Measurements from ENCODE around the gene RALGAPA2.

DNA sequence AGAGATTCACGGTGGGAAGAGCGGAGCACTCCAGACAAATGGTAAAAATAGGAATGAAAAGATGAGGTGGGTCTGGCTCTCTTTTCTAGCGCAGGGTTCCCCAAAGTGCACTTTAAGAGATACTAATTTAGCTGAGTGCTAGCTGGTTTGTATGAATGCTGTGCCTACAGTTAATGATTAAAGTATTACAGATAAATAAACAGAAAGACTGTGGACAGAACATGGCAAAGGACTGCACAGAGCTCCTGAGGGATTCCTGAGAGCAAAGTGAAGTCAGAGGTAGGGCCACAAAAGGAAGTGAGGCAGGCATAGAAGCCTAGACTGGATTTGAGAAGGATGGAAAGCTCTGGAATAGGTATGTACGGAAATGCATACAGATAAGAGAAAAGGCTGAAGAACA is 230.0 kb downstream of the RALGAPA2 start:
- TF ChIP-seq, protein P1, sequence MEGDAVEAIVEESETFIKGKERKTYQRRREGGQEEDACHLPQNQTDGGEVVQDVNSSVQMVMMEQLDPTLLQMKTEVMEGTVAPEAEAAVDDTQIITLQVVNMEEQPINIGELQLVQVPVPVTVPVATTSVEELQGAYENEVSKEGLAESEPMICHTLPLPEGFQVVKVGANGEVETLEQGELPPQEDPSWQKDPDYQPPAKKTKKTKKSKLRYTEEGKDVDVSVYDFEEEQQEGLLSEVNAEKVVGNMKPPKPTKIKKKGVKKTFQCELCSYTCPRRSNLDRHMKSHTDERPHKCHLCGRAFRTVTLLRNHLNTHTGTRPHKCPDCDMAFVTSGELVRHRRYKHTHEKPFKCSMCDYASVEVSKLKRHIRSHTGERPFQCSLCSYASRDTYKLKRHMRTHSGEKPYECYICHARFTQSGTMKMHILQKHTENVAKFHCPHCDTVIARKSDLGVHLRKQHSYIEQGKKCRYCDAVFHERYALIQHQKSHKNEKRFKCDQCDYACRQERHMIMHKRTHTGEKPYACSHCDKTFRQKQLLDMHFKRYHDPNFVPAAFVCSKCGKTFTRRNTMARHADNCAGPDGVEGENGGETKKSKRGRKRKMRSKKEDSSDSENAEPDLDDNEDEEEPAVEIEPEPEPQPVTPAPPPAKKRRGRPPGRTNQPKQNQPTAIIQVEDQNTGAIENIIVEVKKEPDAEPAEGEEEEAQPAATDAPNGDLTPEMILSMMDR (IDR thresholded peaks at IDR 0.05): no peak
- no peak for TF ChIP-seq POLR2A (IDR thresholded peaks at IDR 0.05)
